HEK293T (cell line): ENCODE results near the gene LEMD1.

Source experiments
- CTCF ChIA-PET: fragments of 350-600 bp; formaldehyde crosslinking; extraction: SDS; loops from one replicate; lab custom pipeline; 2021; ENCODE audit warnings: antibody characterized with exemption, inconsistent platforms; lab: Yijun Ruan, JAX
- POLR2A ChIA-PET: fragments of 350-600 bp; formaldehyde crosslinking; extraction: SDS; loops from one replicate; lab custom pipeline; 2020; ENCODE audit warnings: antibody characterized with exemption, inconsistent platforms; lab: Yijun Ruan, JAX
- DNase-seq: peaks from one replicate; pipeline ENCODE4 v3.0.0; 2012; ENCODE audit warnings: mixed read lengths; ENCODE audit errors: extremely low spot score
- ARNT ChIP-seq: fragments of 450-650 bp; IDR thresholded peaks from 2 replicates; pipeline ENCODE4 v1.6.1; 2017; ENCODE audit warnings: mild to moderate bottlenecking
- BHLHE40 ChIP-seq: fragments of 450-650 bp; IDR thresholded peaks from 2 replicates; pipeline ENCODE4 v1.6.1; 2016; ENCODE audit warnings: mild to moderate bottlenecking, moderate library complexity, borderline replicate concordance
- CTBP1 ChIP-seq: fragments of 450-650 bp; IDR thresholded peaks from 2 replicates; pipeline ENCODE4 v1.6.1; 2016; ENCODE audit warnings: borderline replicate concordance
- ELF4 ChIP-seq: fragments of 450-650 bp; IDR thresholded peaks from 2 replicates; pipeline ENCODE4 v1.6.1; 2017; ENCODE audit warnings: antibody characterized with exemption
- FOXA1 ChIP-seq: fragments of 450-650 bp; IDR thresholded peaks from 2 replicates; pipeline ENCODE4 v1.6.1; 2016; ENCODE audit warnings: mild to moderate bottlenecking
- FOXK2 ChIP-seq: fragments of 450-650 bp; IDR thresholded peaks from 2 replicates; pipeline ENCODE4 v1.6.1; 2016; ENCODE audit warnings: mild to moderate bottlenecking
- FOXM1 ChIP-seq: fragments of 450-650 bp; IDR thresholded peaks from 2 replicates; pipeline ENCODE4 v1.6.1; 2017; ENCODE audit warnings: mild to moderate bottlenecking, borderline replicate concordance
- HDGF ChIP-seq: fragments of 450-650 bp; IDR thresholded peaks from 2 replicates; pipeline ENCODE4 v1.6.1; 2017; ENCODE audit warnings: antibody characterized with exemption, borderline replicate concordance
- L3MBTL2 ChIP-seq: fragments of 450-650 bp; conservative IDR thresholded peaks from 2 replicates; pipeline ENCODE4 v1.6.1; 2016; ENCODE audit warnings: mild to moderate bottlenecking
- LEF1 ChIP-seq: fragments of 450-650 bp; IDR thresholded peaks from 2 replicates; pipeline ENCODE4 v1.6.1; 2017; ENCODE audit warnings: mild to moderate bottlenecking, borderline replicate concordance
- NFRKB ChIP-seq: fragments of 450-650 bp; IDR thresholded peaks from 2 replicates; pipeline ENCODE4 v1.6.1; 2016; ENCODE audit warnings: mild to moderate bottlenecking, moderate library complexity
- PKNOX1 ChIP-seq: fragments of 450-650 bp; IDR thresholded peaks from 2 replicates; pipeline ENCODE4 v1.6.1; 2016
- SP1 ChIP-seq: fragments of 450-650 bp; IDR thresholded peaks from 2 replicates; pipeline ENCODE4 v1.6.1; 2017
- SUZ12 ChIP-seq: fragments of 450-650 bp; IDR thresholded peaks from 2 replicates; pipeline ENCODE4 v1.6.1; 2016; ENCODE audit warnings: mild to moderate bottlenecking
- TARDBP ChIP-seq: fragments of 450-650 bp; IDR thresholded peaks from 2 replicates; pipeline ENCODE4 v1.6.1; 2016
- ZNF384 ChIP-seq: fragments of 450-650 bp; IDR thresholded peaks from 2 replicates; pipeline ENCODE4 v1.6.1; 2016

LEMD1 gene

GRCh38 chr1:205445646-205445935 lies 23.7 kb upstream of the LEMD1 start:
- ChIA-PET CTCF (interaction anchor here (0.5 kb wide), 1 partner anchor 120 kb away, joined by 3 read pairs; no protein-coding TSS in a partner anchor), POLR2A (no interaction called here)
- DNase-seq, result no peak
- TF ChIP-seq CTBP1, result no peak
- no peak for TF ChIP-seq TARDBP
- no peak for TF ChIP-seq ELF4
- TF ChIP-seq L3MBTL2, result no peak
- TF ChIP-seq ZNF384, result no peak
- TF ChIP-seq LEF1, result no peak
- no peak for TF ChIP-seq FOXK2

GRCh38 chr1:205444931-205445645 lies 23.2 kb upstream of the LEMD1 start:
- TF ChIP-seq ARNT, result no peak
- no peak for TF ChIP-seq FOXM1
- no peak for TF ChIP-seq HDGF
- TF ChIP-seq L3MBTL2, result no peak
- TF ChIP-seq CTBP1, result no peak
- no peak for TF ChIP-seq FOXA1
- no peak for TF ChIP-seq FOXK2
- TF ChIP-seq BHLHE40, result no peak
- no peak for TF ChIP-seq ZNF384
- no peak for TF ChIP-seq LEF1
- no peak for TF ChIP-seq SUZ12
- TF ChIP-seq ELF4, result no peak
- TF ChIP-seq PKNOX1, result no peak
- no peak for TF ChIP-seq NFRKB
- no peak for TF ChIP-seq SP1
- no peak for TF ChIP-seq TARDBP
- CTCF ChIA-PET, result interaction anchor here (0.5 kb wide), 1 partner anchor 119 kb away, joined by 3 read pairs; no protein-coding TSS in a partner anchor
- POLR2A ChIA-PET, result no interaction called here
- no peak for DNase-seq

- ChIA-PET CTCF (no interaction called here), POLR2A (no interaction called here)
- no peak for TF ChIP-seq LEF1
- no peak for TF ChIP-seq CTBP1
- TF ChIP-seq ELF4, result no peak
- no peak for DNase-seq
These were observed 22.6 kb upstream of the LEMD1 start for GRCh38 chr1:205444300-205444930.

GRCh38 chr1:205443585-205444299 lies 21.9 kb upstream of the LEMD1 start:
- POLR2A ChIA-PET, result no interaction called here
- TF ChIP-seq NFRKB, result no peak
- TF ChIP-seq ELF4, result no peak
- no peak for TF ChIP-seq LEF1
- TF ChIP-seq SUZ12, result no peak
- TF ChIP-seq L3MBTL2, result no peak
- no peak for TF ChIP-seq FOXA1
- no peak for TF ChIP-seq HDGF
- TF ChIP-seq PKNOX1, result no peak
- no peak for TF ChIP-seq SP1
- no peak for TF ChIP-seq TARDBP
- TF ChIP-seq ZNF384, result no peak
- no peak for DNase-seq
- CTCF ChIA-PET, result no interaction called here

- DNase-seq, result no peak
- POLR2A ChIA-PET, result interaction anchor here (1.4 kb wide), 1 partner anchor 14 kb away, joined by 4 read pairs; the partner anchor contains the start of gene BLACAT1
- CTCF ChIA-PET, result interaction anchor here (2.0 to 2.1 kb wide), 2 partner anchors 7 to 43 kb away, joined by 5 to 11 read pairs; no protein-coding TSS in a partner anchor
- no peak for TF ChIP-seq LEF1
- no peak for TF ChIP-seq FOXK2
- no peak for TF ChIP-seq PKNOX1
- TF ChIP-seq SP1, result no peak
- no peak for TF ChIP-seq L3MBTL2
- TF ChIP-seq ZNF384, result no peak
- TF ChIP-seq BHLHE40, result no peak
- no peak for TF ChIP-seq SUZ12
- no peak for TF ChIP-seq NFRKB
- TF ChIP-seq HDGF, result no peak
- TF ChIP-seq FOXM1, result no peak
- TF ChIP-seq TARDBP, result no peak
- no peak for TF ChIP-seq ELF4
- TF ChIP-seq FOXA1, result no peak
- TF ChIP-seq ARNT, result no peak
- no peak for TF ChIP-seq CTBP1
These were observed 20.3 kb upstream of the LEMD1 start for GRCh38 chr1:205442051-205442725.
